ENCODE measurements around the gene FBXW7. TPM values are rescaled to one million over a fixed set of nuclear protein-coding genes. Genes with fewer than 3 reads are reported as not detected.

Gene FBXW7
- total and polyA plus RNA-seq, 2 of the 8 experiments (the other 6 are each of a cell fraction or from before 2014, with no cell fraction given), result 6.0 to 26.7 TPM

DNA sequence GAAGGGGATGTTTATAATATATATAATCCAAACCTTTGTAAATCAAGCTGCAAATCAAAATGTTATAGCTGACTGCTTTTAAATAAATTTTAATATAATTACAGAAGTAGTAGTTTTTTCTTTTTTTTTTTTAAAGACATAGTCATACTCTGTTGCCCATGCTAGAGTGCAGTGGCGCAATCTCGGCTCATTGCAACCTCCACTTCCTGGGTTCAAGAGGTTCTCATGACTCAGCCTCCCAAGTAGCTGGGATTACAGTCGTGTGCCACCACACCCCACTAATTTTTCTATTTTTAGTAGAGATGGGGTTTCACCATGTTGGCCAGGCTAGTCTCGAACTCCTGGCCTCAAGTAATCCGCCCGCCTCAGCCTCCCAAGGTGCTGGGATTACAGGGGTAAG is 178.7 kb downstream of the FBXW7 start:
- CTCF ChIA-PET (ENCODE audit: partially characterized antibody), result no interaction called here
- Histone ChIP-seq H3K4me3 (ENCODE audit: extremely low read depth in 1 of 4, insufficient read depth in 2 of 4, low read depth in 3 of 4, low read length in 4 of 4) (no peak overlapping the region), H3K36me3 (ENCODE audit: control insufficient read depth in 2 of 4, insufficient read depth in 4 of 4, low read length in 3 of 4) (no peaks in the 10 kb centered on the region), H2BK120ac (replicated peaks; ENCODE audit: low read depth, low read length) (no peak overlapping the region), H4K8ac (ENCODE audit: extremely low read depth, insufficient read depth, low read length) (no peak overlapping the region), H3K4me1 (replicated peaks in 1 of 4; ENCODE audit: control insufficient read depth in 3 of 4, insufficient read depth in 4 of 4, low read length in 3 of 4) (peaks cover 0 to 5% (median 3%) of the 10 kb centered on the region in 4 experiments; a peak in 4 of 7 replicates), H2BK5ac (ENCODE audit: low read depth, low read length) (no peak overlapping the region), H3K4me2 (ENCODE audit: insufficient read depth in 1 of 2, low read depth in 2 of 2, low read length in 2 of 2) (no peak overlapping the region), H3K27me3 (replicated peaks in 1 of 4; ENCODE audit: control insufficient read depth in 3 of 4, extremely low read depth in 1 of 4, insufficient read depth in 3 of 4, low read length in 3 of 4) (no peaks in the 10 kb centered on the region), H2BK15ac (ENCODE audit: low read length) (no peak overlapping the region), H3K79me2 (ENCODE audit: control insufficient read depth in 1 of 2, insufficient read depth in 2 of 2, low read length in 2 of 2) (no peaks in the 10 kb centered on the region), H4K5ac (ENCODE audit: insufficient read length, low read depth, low read length) (no peak overlapping the region), H2BK20ac (ENCODE audit: low read length) (no peak overlapping the region), H3K9me3 (ENCODE audit: insufficient read depth in 2 of 2, low read depth in 1 of 2, low read length in 1 of 2) (no peaks in the 10 kb centered on the region), H3K14ac (ENCODE audit: insufficient read length) (no peak overlapping the region), H3K23me2 (ENCODE audit: low read depth, low read length) (no peaks in the 10 kb centered on the region), H3K79me1 (ENCODE audit: low read depth, low read length) (no peaks in the 10 kb centered on the region), H2AK5ac (ENCODE audit: low read depth, low read length) (no peak overlapping the region), H3K18ac (ENCODE audit: extremely low read depth, low read length) (no peak overlapping the region), H3K23ac (ENCODE audit: insufficient read length) (no peak overlapping the region), H3K56ac (replicated peaks; ENCODE audit: insufficient read length, low read depth, low read length) (no peak overlapping the region), H4K91ac (replicated peaks; ENCODE audit: insufficient read length, low read length) (no peak overlapping the region), H3K9ac (replicated peaks in 1 of 4; ENCODE audit: extremely low read depth in 1 of 4, low read depth in 3 of 4, low read length in 3 of 4) (no peak overlapping the region), H4K20me1 (replicated peaks in 1 of 2; ENCODE audit: control insufficient read depth in 1 of 2, insufficient read depth in 2 of 2, low read length in 2 of 2) (no peaks in the 10 kb centered on the region), H2BK12ac (ENCODE audit: low read depth, low read length) (no peak overlapping the region), H2AFZ (ENCODE audit: low read length) (no peak overlapping the region), H3K27ac (ENCODE audit: low read depth, low read length) (no peak overlapping the region), H3K4ac (replicated peaks; ENCODE audit: insufficient read length, low read depth, low read length) (no peak overlapping the region)
- 99% methylated on average over 6 of the region's 6 CpGs; no CpG with 5 or more reads in 1 of the 2 experiments for WGBS, 2 experiments (ENCODE audit: extremely low coverage in 1 of 2, insufficient coverage in 1 of 2, insufficient read length in 1 of 2, insufficient replicate concordance in 2 of 2, low coverage in 1 of 2, low lambda C conversion rate in 2 of 2, missing lambda C conversion rate in 1 of 2)
- POLR2A ChIA-PET (ENCODE audit: partially characterized antibody), result no interaction called here
- FAIRE-seq, result no peak
- no peak for DNase-seq (ENCODE audit: low read depth in 1 of 2, low spot score in 2 of 2)
- TF ChIP-seq POU5F1 (IDR thresholded peaks at IDR 0.05; ENCODE audit: low read depth, low read length), result no peak
- no peak for TF ChIP-seq GTF2F1 (IDR thresholded peaks at IDR 0.05; ENCODE audit: borderline replicate concordance, low read depth, low read length)
- TF ChIP-seq JUN (IDR thresholded peaks at IDR 0.05; ENCODE audit: low read depth, low read length), result no peak
- no peak for TF ChIP-seq ZNF274 (IDR thresholded peaks at IDR 0.05; ENCODE audit: borderline replicate concordance, extremely low read depth, low read length)
- no peak for TF ChIP-seq SP1 (IDR thresholded peaks at IDR 0.05; ENCODE audit: low read depth, low read length)
- TF ChIP-seq CEBPB (IDR thresholded peaks at IDR 0.05; ENCODE audit: low read depth, low read length), result no peak
- no peak for TF ChIP-seq CHD1 (IDR thresholded peaks at IDR 0.05; ENCODE audit: low read depth, low read length)
- TF ChIP-seq GABPA (IDR thresholded peaks at IDR 0.05; ENCODE audit: borderline replicate concordance, insufficient read depth, low read length), result no peak
- TF ChIP-seq SP4 (IDR thresholded peaks at IDR 0.05; ENCODE audit: low read length), result no peak
- TF ChIP-seq FOSL1 (IDR thresholded peaks at IDR 0.05; ENCODE audit: insufficient read depth, low read depth, low read length), result no peak
- no peak for TF ChIP-seq NANOG (IDR thresholded peaks at IDR 0.05; ENCODE audit: insufficient read depth, low read depth, low read length, poor library complexity, severe bottlenecking)
- TF ChIP-seq BCL11A (IDR thresholded peaks at IDR 0.05; ENCODE audit: low read depth in 2 of 2, low read length in 2 of 2), result no peak
- TF ChIP-seq MAX (IDR thresholded peaks at IDR 0.05), result no peak
- no peak for TF ChIP-seq SIRT6 (IDR thresholded peaks at IDR 0.05; ENCODE audit: low read length)
- no peak for TF ChIP-seq CBX5 (IDR thresholded peaks at IDR 0.05; ENCODE audit: low read depth, low read length)
- TF ChIP-seq CHD2 (IDR thresholded peaks at IDR 0.05; ENCODE audit: low read length), result no peak
- TF ChIP-seq BACH1 (IDR thresholded peaks at IDR 0.05; ENCODE audit: low read length), result no peak
